ENCODE data around the gene ZCCHC24. TPM values are rescaled to one million over a fixed set of nuclear protein-coding genes. Genes with fewer than 3 reads are reported as not detected.

Gene ZCCHC24
- total RNA-seq, 2 experiments from 2014 or later, result 0.98 to 2.2 TPM

DNA sequence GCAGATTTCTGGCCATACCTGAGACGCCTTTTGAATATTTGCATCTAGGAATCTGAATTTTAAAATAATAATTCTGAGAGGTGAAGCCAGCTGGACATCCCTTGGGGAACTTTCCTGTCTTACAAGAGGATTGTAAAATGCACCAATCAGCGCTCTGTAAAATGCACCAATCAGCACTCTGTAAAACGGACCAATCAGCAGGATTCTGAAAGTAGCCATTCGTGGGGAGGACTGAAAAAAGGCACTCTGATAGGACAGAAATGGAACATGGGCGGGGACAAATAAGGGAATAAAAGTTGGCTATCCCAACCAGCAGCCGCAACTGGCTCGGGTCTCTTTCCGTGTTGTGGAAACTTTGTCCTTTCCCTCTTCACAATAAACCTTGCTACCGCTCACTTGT is 88.2 kb downstream of the ZCCHC24 start:
- DNase-seq (ENCODE audit: low spot score), result no peak
- Histone ChIP-seq H3K4me2 (ENCODE audit: low read length) (no peak overlapping the region), H3K4me3 (ENCODE audit: low read depth, low read length, poor library complexity, severe bottlenecking) (no peak overlapping the region), H4K20me1 (ENCODE audit: insufficient read depth, low read length) (no peaks in the 10 kb centered on the region; the same call in 1 of the 2 replicates), H3K79me2 (ENCODE audit: insufficient read depth, low read depth, low read length) (no peaks in the 10 kb centered on the region), H3K27ac (ENCODE audit: low read depth, low read length, poor library complexity, severe bottlenecking) (no peak overlapping the region), H2AFZ (ENCODE audit: low read length) (no peak overlapping the region), H3K36me3 (ENCODE audit: insufficient read depth, low read length) (peaks cover 49% of the 10 kb centered on the region), H3K9me2 (ENCODE audit: insufficient read depth, low read length) (no peaks in the 10 kb centered on the region), H3K9me3 (ENCODE audit: low read length) (no peaks in the 10 kb centered on the region), H3K4me1 (ENCODE audit: insufficient read depth, low read length, poor library complexity, severe bottlenecking) (no peaks in the 10 kb centered on the region)
- CTCF ChIA-PET (ENCODE audit: unreplicated experiment), result no interaction called here
- no peak for TF ChIP-seq EZH2phosphoT487 (IDR thresholded peaks at IDR 0.05; ENCODE audit: borderline replicate concordance, low read depth, low read length)
- TF ChIP-seq, protein P1, sequence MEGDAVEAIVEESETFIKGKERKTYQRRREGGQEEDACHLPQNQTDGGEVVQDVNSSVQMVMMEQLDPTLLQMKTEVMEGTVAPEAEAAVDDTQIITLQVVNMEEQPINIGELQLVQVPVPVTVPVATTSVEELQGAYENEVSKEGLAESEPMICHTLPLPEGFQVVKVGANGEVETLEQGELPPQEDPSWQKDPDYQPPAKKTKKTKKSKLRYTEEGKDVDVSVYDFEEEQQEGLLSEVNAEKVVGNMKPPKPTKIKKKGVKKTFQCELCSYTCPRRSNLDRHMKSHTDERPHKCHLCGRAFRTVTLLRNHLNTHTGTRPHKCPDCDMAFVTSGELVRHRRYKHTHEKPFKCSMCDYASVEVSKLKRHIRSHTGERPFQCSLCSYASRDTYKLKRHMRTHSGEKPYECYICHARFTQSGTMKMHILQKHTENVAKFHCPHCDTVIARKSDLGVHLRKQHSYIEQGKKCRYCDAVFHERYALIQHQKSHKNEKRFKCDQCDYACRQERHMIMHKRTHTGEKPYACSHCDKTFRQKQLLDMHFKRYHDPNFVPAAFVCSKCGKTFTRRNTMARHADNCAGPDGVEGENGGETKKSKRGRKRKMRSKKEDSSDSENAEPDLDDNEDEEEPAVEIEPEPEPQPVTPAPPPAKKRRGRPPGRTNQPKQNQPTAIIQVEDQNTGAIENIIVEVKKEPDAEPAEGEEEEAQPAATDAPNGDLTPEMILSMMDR (conservative IDR thresholded peaks at IDR 0.05; ENCODE audit: low read length), result no peak
- BruUV-seq (replicated peaks), result no TSS peak
- intact Hi-C loops (cut with micrococcal nuclease; ENCODE audit: unreplicated experiment), result no loop called here
- POLR2A ChIA-PET, result interaction anchor here (1.2 kb wide), 1 partner anchor 12 kb away, joined by 3 read pairs; no protein-coding TSS in a partner anchor

DNA sequence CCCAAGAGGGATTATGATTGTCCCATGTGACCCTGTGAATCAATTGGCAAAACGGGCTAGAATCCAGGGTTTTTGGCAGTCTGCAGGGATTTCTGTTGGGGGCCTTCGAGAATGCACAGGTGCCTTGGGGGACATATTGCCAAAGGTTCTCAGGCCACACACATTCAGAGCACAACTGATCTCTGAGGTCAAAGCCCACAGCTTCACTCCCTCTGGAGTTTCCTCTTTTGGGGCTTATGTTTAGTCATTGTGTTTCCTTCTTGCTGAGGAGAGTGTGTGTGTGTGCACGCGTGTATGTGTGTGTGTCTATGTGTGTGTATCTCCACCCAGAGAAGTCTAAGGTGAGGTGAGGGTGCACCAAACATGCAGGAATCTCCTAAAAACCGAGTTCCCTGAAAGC is 89.3 kb downstream of the ZCCHC24 start:
- H3K4me3 ChIP-seq (ENCODE audit: low read depth, low read length, poor library complexity, severe bottlenecking), result no peak overlapping the region
- CTCF ChIA-PET (ENCODE audit: unreplicated experiment), result no interaction called here
- DNase-seq (ENCODE audit: low spot score), result no peak
- no peaks in the 10 kb centered on the region; the same call in 1 of the 2 replicates for H4K20me1 ChIP-seq (ENCODE audit: insufficient read depth, low read length)
- no peak overlapping the region for H3K27ac ChIP-seq (ENCODE audit: low read depth, low read length, poor library complexity, severe bottlenecking)
- BruUV-seq (replicated peaks), result no TSS peak
- POLR2A ChIA-PET, result no interaction called here
- no peak overlapping the region for H3K4me2 ChIP-seq (ENCODE audit: low read length)
- H3K4me1 ChIP-seq (ENCODE audit: insufficient read depth, low read length, poor library complexity, severe bottlenecking), result no peaks in the 10 kb centered on the region
- TF ChIP-seq, protein P1 (conservative IDR thresholded peaks at IDR 0.05; ENCODE audit: low read length), result no peak
- TF ChIP-seq EZH2phosphoT487 (IDR thresholded peaks at IDR 0.05; ENCODE audit: borderline replicate concordance, low read depth, low read length), result no peak
- H3K79me2 ChIP-seq (ENCODE audit: insufficient read depth, low read depth, low read length), result no peaks in the 10 kb centered on the region
- H2AFZ ChIP-seq (ENCODE audit: low read length), result no peak overlapping the region
- intact Hi-C loops (cut with micrococcal nuclease; ENCODE audit: unreplicated experiment), result no loop called here
- H3K9me3 ChIP-seq (ENCODE audit: low read length), result no peaks in the 10 kb centered on the region
- no peaks in the 10 kb centered on the region for H3K9me2 ChIP-seq (ENCODE audit: insufficient read depth, low read length)
- H3K36me3 ChIP-seq (ENCODE audit: insufficient read depth, low read length), result peaks cover 60% of the 10 kb centered on the region

DNA sequence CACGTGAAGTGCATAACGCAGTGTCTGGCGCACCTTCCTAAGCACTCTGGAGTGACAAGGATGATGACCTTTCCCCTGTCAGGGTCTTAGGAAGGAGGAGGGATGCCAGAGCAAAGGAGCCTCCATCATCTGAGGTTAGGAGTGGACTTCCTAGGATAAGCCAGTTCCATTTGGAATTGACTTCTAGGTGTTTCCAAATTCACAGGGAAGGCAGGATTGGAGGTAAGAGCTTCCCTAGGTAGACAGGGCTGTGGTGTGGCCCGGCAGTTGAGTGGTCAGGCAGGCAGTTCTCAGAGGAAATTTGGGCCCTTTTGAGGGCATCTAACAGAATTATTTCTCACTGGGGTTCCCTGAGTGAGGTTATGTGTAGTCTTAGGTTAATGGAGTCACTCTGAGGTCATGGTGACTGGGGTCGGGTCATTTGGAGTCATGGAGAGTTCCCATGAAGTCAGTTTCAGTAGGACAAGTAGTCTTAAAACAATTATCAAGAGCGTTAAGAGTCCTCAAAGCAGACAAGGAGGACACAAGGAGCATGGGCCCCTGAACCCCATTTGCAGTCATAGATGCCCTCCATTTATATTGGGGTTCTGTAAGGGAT is 89.9 kb downstream of the ZCCHC24 start:
- Histone ChIP-seq H3K27ac (ENCODE audit: low read depth, low read length, poor library complexity, severe bottlenecking) (no peak overlapping the region), H2AFZ (ENCODE audit: low read length) (no peak overlapping the region), H3K9me2 (ENCODE audit: insufficient read depth, low read length) (no peaks in the 10 kb centered on the region), H3K9me3 (ENCODE audit: low read length) (no peaks in the 10 kb centered on the region), H3K79me2 (ENCODE audit: insufficient read depth, low read depth, low read length) (no peaks in the 10 kb centered on the region), H3K36me3 (ENCODE audit: insufficient read depth, low read length) (peaks cover 66% of the 10 kb centered on the region), H3K4me1 (ENCODE audit: insufficient read depth, low read length, poor library complexity, severe bottlenecking) (no peaks in the 10 kb centered on the region), H3K4me3 (ENCODE audit: low read depth, low read length, poor library complexity, severe bottlenecking) (no peak overlapping the region), H3K4me2 (ENCODE audit: low read length) (no peak overlapping the region), H4K20me1 (ENCODE audit: insufficient read depth, low read length) (no peaks in the 10 kb centered on the region; the same call in 1 of the 2 replicates)
- DNase-seq (ENCODE audit: low spot score), result no peak
- POLR2A ChIA-PET, result no interaction called here
- TF ChIP-seq EZH2phosphoT487 (IDR thresholded peaks at IDR 0.05; ENCODE audit: borderline replicate concordance, low read depth, low read length), result no peak
- TF ChIP-seq, protein P1 (conservative IDR thresholded peaks at IDR 0.05; ENCODE audit: low read length), result no peak
- BruUV-seq (replicated peaks), result no TSS peak
- intact Hi-C loops (cut with micrococcal nuclease; ENCODE audit: unreplicated experiment), result no loop called here
- CTCF ChIA-PET (ENCODE audit: unreplicated experiment), result no interaction called here

Measured in OCI-LY7 (cell line).